Measurements from ENCODE around the gene TLE1.
"Not testable (repeated sequence)": the region's sequence is repeated elsewhere in the genome, so short reads cannot be mapped to it uniquely, and the experiment has no call there.

Gene TLE1

GRCh38 chr9:81598811-81599210 lies 90.5 kb downstream of the TLE1 start:
- no peak for DNase-seq

DNA sequence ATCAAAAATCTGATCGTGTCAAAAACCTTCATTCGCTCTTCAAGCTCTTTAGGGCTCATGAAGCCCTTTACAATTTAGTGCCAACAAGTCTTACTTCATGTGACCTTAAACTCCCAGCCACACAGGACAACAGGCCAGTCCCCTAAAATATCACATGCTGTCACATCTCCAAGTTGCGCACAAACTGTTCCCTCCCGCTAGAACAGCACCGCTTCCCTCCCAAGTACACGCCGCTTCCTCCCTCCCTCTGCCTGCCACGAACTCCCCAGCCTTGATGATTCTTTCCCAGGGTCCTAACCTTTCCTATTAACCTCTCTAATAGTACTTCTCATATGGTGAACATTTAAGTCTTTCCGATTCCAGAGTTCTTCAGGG lies 91.2 kb downstream of the TLE1 start:
- no peak for DNase-seq

GRCh38 chr9:81597419-81598122 lies 91.8 kb downstream of the TLE1 start:
- DNase-seq, result no peak

DNA sequence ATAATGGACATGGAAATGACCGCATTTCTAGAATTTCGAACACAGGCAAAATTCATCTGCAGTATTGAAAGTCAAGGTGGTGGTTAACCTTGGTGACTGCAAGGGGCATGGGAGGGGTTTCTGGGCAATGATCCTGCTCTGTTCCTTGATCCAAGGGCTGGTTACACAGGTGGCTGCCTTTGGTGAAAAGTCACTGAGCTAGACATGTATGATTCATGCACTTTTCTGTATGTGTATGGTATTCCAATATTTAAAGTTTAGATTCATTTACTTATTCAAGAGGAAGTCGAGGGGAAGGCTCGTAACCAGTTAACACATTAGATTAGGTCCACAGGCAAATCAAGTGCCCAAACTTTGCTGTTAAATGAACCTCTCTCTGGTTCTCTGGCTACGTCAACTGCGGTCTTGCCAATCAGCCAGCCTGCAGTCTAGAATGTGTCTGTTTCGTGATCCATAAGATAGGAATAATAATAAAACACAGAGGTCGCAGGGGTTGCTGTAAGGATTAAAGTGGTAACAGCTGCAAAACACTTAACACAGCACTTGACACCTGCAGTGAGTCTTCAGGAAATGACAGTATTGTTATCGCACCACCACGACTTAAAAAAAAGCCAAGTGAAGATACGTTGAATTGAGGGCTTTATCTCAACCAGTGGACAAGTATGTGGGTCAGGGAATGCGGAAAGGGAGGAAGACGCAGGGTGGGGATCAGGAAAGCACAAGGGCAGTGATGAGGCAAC lies 92.5 kb downstream of the TLE1 start:
- DNase-seq, result no peak

GRCh38 chr9:81595887-81596543 lies 93.3 kb downstream of the TLE1 start:
- no peak for DNase-seq

DNA sequence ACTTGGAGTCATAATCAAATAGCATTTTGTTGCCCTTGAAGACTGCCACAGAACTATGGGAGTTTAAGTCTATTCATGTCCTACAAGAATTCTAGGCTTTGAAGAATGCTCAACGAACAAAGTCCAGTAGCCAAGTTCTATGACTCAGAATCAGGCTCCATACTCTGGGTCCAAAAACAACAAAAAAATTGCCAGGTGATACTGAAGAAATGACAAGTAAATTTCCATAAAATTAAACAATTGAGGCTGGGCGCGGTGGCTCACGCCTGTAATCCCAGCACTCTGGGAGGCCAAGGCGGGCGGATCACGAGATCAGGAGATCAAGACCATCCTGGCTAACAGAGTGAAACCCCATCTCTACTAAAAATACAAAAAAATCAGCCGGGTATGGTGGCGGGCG lies 94.1 kb downstream of the TLE1 start:
- not testable (repeated sequence) for DNase-seq

DNA sequence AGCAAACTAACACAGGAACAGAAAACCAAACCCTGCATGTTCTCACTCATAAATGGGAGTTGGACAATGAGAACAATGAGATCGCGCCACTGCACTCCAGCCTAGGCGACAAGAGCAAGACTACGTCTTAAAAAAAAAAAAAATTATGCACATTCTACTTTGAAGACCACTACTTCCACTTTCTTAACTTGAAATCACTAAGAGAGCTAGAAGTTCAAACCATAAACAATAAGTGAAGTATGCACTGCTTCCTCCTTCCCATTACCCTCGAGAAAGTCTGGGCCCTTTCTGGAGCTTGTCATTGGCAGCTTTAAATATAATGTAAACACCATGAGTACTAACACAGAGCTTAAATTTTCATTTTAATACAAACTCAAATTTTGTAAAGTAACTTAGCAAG lies 94.9 kb downstream of the TLE1 start:
- no peak for DNase-seq

DNA sequence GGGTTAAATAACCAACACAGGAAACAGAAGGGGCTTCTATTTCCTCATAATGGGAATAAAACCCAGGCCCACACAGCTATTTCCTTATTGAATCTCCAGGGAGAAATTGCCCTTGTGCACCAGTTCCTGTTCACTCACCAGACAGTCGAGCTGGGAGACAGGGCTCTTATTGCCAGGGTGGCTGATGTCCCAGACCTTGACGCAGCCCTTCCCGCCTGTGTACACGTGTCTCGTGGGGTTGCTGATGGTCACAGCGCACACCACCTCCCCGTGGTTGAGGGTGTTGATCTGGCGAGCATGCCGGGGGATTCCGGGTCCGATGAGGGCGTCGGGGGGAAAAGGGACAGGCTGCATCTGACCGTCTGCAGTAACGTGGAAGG lies 96.5 kb downstream of the TLE1 start:
- DNase-seq, result no peak

- DNase-seq, result no peak
These were observed 97.6 kb downstream of the TLE1 start for GRCh38 chr9:81591791-81592190.

GRCh38 chr9:81590688-81591087 lies 98.7 kb downstream of the TLE1 start:
- no peak for DNase-seq

DNA sequence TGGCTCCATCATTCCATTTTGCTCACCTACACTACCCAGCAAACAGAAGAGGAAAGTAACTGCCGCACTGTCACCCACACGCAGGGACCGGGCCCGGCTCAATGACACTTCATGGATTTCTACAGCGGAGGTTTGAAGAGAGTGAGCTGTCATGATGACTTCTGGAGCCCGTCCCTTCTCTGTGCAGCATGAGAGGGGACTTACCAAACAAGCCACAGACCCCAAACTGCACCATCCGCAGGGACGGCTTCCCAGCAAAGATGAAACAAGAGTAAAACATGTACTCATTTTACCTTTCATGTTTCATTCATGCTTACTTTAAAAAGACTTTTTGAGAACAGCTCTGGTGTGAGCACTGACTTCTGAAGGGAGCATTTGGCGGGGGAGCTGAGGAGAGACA lies 99.5 kb downstream of the TLE1 start:
- DNase-seq, result no peak

DNA sequence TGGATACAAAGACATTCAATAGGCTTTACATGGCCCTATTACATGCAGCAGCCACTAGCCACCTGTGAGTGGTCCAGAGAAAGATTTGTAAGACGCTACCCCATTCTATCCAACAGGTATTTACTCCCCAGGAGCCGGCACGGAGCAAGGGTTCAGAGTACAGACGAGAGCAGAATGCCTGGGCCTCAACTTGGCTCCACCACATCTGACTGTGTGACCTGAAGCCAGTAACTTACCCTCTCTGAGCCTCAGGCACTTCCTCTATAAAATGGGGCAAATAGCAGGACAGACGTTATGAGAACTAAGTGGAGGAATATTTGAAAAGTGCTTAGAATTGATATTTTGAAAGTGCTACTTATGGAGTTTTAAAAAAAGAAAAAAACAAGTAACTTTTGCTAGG lies 100.0 kb downstream of the TLE1 start:
- no peak for DNase-seq

DNA sequence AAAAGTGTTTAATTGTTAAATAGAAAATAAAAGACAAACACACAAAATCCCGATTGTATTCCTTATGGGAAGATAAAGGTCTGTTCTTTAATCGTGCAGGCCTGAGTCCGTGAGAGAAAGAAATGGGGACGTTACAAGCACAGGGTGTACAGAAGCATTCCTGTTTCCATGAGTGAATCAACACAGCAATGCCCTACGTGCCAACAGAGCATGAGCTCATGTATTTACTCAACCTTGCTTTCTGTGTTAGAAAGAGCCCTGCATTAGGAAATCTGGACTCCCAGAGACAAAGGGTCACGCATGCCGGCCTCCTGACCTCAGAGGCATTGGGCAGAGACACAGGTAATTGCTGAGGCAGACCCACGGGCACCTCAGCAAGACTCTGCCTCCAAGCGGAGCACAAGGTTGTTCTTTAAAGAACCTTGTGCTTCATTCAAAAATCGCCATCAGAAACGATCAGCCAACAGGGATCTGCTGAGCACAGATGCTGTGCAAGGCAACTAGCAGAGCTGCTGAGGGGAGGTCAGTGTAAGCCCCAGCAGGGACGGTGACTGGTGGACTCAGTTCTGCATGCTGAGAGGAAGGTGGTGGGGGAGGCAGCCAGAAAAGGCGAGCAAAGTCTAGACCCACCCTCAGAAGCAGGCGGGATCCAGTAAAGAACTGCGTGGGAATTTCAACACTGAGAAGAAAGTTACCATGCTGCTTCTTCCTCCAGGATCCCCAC lies 101.0 kb downstream of the TLE1 start:
- DNase-seq, result no peak

- no peak for DNase-seq
These were observed 102.6 kb downstream of the TLE1 start for GRCh38 chr9:81586786-81587185.

DNA sequence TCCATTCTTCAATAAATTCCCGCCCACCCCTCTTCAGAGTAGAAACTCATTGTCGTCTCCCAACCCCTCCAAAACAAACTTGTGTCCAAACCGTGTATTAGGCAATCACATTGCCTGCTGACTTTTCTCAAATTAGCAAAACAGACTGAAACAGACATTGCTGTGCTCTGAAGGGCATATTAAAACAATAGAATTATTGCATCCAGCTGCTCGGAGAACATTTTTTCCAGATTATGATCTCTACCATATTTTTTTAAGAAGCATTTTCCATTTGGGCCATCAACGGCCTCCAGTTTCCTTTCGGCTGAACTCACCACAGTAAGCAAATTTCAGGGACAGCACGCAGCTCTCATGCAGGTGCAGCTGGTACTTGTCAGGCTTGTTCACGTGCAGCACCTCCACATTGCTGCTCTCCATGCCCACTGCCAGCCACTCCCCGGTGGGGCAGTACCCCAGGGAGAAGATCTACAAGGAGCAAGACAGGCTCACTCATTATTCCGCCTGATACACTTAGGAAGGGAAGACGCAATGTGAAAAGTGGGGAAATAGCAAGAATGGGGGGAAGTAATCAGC lies 104.1 kb downstream of the TLE1 start:
- DNase-seq, result no peak

DNA sequence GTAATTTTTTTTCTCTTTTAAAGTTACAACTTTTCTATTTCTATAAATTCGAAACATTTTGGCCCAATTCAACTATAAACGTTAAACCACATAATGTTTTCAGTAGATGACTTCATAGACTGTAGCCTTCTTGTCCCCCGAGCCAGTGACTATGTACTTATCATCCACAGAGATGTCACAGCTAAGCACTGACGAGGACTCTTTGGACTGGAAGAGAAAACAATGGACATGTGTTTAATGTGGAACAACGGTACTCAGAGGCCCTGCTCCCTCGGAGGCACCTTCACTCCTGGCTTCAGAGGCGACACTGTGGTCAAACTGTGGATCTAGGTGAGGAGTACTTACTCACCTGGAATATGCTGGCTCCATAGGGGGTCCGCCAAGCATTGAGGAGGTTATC lies 105.2 kb downstream of the TLE1 start:
- DNase-seq, result no peak

DNA sequence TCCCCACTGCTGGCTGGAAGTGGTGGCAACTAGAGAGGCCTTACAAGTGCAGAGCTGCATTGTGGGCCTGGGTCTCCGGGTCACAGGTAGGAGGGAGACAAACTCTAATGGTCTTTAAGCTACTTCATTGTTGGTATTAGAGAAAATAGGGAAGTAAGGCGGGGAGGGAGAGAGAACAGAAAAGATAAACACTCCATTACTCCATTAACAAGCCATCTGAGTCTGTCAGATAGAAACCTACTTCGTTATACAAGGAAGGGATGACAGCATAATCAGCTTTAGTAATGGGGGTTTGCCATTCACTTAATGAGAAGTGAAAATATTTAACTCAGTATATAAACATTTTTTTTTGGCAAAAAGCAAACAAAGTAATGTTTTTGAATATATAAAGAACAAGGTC lies 107.4 kb downstream of the TLE1 start:
- no peak for DNase-seq

DNA sequence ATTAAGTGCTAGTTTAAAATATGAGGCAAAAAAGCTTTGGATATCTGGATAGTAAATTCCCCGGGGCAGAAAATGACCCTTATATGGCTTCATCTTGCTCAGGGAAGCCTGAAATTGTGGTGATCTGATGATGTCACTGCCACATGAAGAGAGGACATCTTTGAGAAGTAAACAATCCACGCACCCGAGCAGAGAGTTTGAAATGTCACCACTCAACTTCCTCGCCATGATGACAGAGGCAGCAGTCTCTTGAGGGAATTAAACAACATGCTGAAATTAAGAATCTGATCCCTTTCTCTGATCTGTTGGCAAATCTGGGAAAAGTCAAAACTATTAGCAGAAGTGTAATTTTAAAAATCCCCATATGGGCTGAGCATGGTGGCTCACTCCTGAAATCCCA lies 110.0 kb downstream of the TLE1 start:
- DNase-seq, result no peak

DNA sequence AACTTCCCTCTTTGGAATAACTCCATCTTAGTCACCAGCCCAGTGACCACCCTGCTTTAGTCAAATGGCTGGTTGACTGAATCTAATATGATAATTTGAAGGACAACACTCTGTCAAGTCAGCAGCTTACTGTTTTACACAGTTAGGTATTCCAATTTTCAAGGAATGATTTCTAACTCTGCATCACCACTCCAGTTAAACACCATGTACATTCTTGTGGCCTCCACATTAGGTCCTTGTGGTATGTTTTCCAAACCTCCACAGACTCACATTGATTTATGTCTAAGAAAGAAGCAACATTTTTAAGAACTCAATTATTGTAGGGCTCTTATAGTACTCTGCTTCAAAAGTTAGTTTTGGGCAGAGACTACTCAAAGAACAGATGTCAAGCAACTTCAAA lies 110.7 kb downstream of the TLE1 start:
- no peak for DNase-seq

DNA sequence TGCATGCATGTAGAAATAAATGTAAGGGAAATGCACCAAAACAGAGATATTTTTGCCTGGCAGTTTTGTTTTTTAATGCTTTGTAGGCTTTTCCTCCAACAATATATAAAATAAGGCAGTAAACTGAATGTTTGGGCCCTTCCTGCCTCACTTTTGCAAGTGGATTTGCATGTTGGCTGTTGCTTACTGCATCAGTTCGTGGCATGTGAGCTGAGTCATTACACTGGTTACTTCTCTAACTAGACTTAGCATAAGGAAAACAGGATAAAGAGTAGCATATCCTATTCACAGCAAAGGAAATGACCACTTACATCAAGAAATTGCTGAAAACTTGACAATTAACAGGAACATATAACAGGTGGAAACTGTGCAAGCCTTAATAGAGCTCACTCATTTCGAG lies 113.4 kb downstream of the TLE1 start:
- DNase-seq, result no peak

DNA sequence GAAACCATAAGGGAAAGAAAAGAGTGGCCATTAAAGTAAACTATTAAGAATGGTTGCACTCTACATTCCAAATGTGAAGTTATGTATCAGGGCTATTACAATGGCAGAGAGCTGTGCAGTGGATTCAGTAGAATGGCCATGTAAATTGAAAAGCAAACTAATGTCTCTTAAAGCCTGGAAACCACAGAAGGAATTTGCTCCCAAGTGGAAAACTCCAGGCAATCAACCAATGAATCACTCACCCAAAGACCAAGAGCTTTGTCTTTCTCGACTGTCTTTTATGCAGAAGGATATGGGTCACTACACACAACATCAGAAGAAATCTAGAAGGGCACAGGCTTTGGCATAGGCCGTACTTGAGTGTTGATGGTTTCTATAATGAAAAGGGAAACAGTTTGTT lies 114.9 kb downstream of the TLE1 start:
- DNase-seq, result no peak

- DNase-seq, result no peak
These were observed 115.7 kb downstream of the TLE1 start for GRCh38 chr9:81573415-81574321.

All from effector CD8-positive, alpha-beta T cell (primary cell).